ENCODE data around the gene TRAF7.

TRAF7 gene

DNA sequence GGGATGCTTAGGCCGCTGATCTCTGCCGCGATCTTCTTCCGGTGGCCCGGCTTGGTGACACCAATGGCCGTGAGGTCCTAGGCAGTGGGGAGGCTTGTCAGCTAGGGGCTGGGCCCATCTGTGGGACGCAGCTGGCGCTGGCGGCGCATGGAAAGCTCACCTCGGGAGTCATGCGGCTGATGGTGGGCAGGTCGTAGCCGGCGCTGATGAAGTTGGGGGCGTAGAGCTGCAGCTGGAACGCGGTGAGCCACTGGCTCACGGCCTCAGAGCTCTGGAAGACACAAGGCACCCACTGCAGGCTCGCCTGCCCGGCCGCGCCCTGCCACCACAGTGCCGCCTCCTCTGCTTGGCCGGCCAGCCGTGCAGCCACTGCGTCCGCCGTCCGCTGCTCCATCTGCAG, 28.1 kb downstream of the TRAF7 start:
- no peak for DNase-seq
- Histone ChIP-seq H3K9ac (ENCODE audit: low read length) (no peak overlapping the region), H3K4me2 (ENCODE audit: low read depth, low read length) (no peak overlapping the region), H3K27me3 (replicated peaks; ENCODE audit: insufficient read depth, low read length) (peaks cover 44% of the 10 kb centered on the region), H2AFZ (ENCODE audit: low read length) (no peak overlapping the region), H3K9me2 (replicated peaks; ENCODE audit: insufficient read depth, low read length) (no peaks in the 10 kb centered on the region), H3F3A (ENCODE audit: insufficient read depth, low read length) (no peaks in the 10 kb centered on the region), H4K20me1 (ENCODE audit: insufficient read depth, low read length) (no peaks in the 10 kb centered on the region), H3K4me3 (ENCODE audit: low read length) (no peak overlapping the region), H3K9me3 (replicated peaks; ENCODE audit: insufficient read depth, low read length) (no peaks in the 10 kb centered on the region), H3K79me2 (ENCODE audit: low read length) (no peaks in the 10 kb centered on the region), H3K36me3 (replicated peaks; ENCODE audit: insufficient read depth, low read length) (no peaks in the 10 kb centered on the region), H3K27ac (ENCODE audit: low read length) (no peak overlapping the region), H3K4me1 (ENCODE audit: low read length) (no peaks in the 10 kb centered on the region)
- TF ChIP-seq, protein P1, sequence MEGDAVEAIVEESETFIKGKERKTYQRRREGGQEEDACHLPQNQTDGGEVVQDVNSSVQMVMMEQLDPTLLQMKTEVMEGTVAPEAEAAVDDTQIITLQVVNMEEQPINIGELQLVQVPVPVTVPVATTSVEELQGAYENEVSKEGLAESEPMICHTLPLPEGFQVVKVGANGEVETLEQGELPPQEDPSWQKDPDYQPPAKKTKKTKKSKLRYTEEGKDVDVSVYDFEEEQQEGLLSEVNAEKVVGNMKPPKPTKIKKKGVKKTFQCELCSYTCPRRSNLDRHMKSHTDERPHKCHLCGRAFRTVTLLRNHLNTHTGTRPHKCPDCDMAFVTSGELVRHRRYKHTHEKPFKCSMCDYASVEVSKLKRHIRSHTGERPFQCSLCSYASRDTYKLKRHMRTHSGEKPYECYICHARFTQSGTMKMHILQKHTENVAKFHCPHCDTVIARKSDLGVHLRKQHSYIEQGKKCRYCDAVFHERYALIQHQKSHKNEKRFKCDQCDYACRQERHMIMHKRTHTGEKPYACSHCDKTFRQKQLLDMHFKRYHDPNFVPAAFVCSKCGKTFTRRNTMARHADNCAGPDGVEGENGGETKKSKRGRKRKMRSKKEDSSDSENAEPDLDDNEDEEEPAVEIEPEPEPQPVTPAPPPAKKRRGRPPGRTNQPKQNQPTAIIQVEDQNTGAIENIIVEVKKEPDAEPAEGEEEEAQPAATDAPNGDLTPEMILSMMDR (IDR thresholded peaks at IDR 0.05; ENCODE audit: low read length), result no peak
- no peak for TF ChIP-seq EZH2 (optimal IDR thresholded peaks at IDR 0.05; ENCODE audit: low read depth, low read length)
- TF ChIP-seq EZH2phosphoT487 (IDR thresholded peaks at IDR 0.05; ENCODE audit: low read length), result no peak

DNA sequence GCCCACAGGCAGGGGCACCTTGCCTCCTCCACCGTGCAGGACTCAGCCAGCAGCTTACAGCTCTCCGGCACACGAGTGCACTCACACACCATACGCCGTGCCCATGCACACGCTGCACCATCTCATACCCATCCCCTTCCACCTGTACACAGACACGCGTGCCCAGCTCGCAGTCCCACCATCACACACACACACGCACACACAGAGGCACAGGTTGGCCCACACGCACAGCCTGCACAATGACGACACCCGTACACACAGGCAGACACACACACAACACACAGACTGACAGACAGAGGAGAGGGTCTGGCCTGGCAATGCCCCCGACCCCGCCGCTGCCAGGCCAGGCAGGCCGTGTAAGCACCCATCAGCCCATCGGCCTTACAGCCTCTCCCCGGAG, 28.8 kb downstream of the TRAF7 start:
- Histone ChIP-seq H3K4me1 (ENCODE audit: low read length) (no peaks in the 10 kb centered on the region), H3K9ac (ENCODE audit: low read length) (no peak overlapping the region), H3K9me2 (replicated peaks; ENCODE audit: insufficient read depth, low read length) (no peaks in the 10 kb centered on the region), H2AFZ (ENCODE audit: low read length) (no peak overlapping the region), H3K79me2 (ENCODE audit: low read length) (no peaks in the 10 kb centered on the region), H3F3A (ENCODE audit: insufficient read depth, low read length) (no peaks in the 10 kb centered on the region), H4K20me1 (ENCODE audit: insufficient read depth, low read length) (no peaks in the 10 kb centered on the region), H3K9me3 (replicated peaks; ENCODE audit: insufficient read depth, low read length) (no peaks in the 10 kb centered on the region), H3K4me2 (ENCODE audit: low read depth, low read length) (no peak overlapping the region), H3K4me3 (ENCODE audit: low read length) (no peak overlapping the region), H3K36me3 (replicated peaks; ENCODE audit: insufficient read depth, low read length) (no peaks in the 10 kb centered on the region), H3K27ac (ENCODE audit: low read length) (no peak overlapping the region), H3K27me3 (replicated peaks; ENCODE audit: insufficient read depth, low read length) (peaks cover 46% of the 10 kb centered on the region)
- DNase-seq, result no peak
- no peak for TF ChIP-seq EZH2phosphoT487 (IDR thresholded peaks at IDR 0.05; ENCODE audit: low read length)
- TF ChIP-seq, protein P1 (IDR thresholded peaks at IDR 0.05; ENCODE audit: low read length), result no peak
- TF ChIP-seq EZH2 (optimal IDR thresholded peaks at IDR 0.05; ENCODE audit: low read depth, low read length), result no peak

DNA sequence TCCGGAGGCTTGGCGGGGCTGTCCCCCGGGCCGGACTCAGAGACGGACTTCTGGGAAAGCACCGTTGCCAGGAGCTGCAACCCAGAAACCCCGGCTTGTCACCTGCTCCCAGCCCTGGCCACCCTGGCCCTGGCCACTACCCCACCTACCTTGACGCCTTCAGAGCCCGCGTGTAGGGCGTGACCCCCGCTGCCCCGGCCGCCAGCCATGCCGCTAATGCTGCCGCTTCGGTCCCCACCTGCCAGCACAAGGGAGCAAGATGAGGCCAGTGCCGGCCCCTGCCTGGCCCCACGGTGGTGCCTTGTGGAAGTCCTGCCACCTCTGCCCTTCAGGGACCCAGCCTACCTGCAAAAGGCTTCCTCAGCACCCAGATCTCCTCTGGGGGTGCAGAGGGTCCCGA, 29.4 kb downstream of the TRAF7 start:
- no peak for DNase-seq
- peaks cover 46% of the 10 kb centered on the region for H3K27me3 ChIP-seq (replicated peaks; ENCODE audit: insufficient read depth, low read length)
- no peak overlapping the region for H3K9ac ChIP-seq (ENCODE audit: low read length)
- H3K36me3 ChIP-seq (replicated peaks; ENCODE audit: insufficient read depth, low read length), result no peaks in the 10 kb centered on the region
- H3K9me3 ChIP-seq (replicated peaks; ENCODE audit: insufficient read depth, low read length), result no peaks in the 10 kb centered on the region
- H4K20me1 ChIP-seq (ENCODE audit: insufficient read depth, low read length), result no peaks in the 10 kb centered on the region
- H2AFZ ChIP-seq (ENCODE audit: low read length), result no peak overlapping the region
- H3K79me2 ChIP-seq (ENCODE audit: low read length), result no peaks in the 10 kb centered on the region
- no peak overlapping the region for H3K4me3 ChIP-seq (ENCODE audit: low read length)
- no peaks in the 10 kb centered on the region for H3K4me1 ChIP-seq (ENCODE audit: low read length)
- no peaks in the 10 kb centered on the region for H3K9me2 ChIP-seq (replicated peaks; ENCODE audit: insufficient read depth, low read length)
- no peak overlapping the region for H3K4me2 ChIP-seq (ENCODE audit: low read depth, low read length)
- no peaks in the 10 kb centered on the region for H3F3A ChIP-seq (ENCODE audit: insufficient read depth, low read length)
- no peak overlapping the region for H3K27ac ChIP-seq (ENCODE audit: low read length)
- TF ChIP-seq, protein P1 (IDR thresholded peaks at IDR 0.05; ENCODE audit: low read length), result no peak
- no peak for TF ChIP-seq EZH2 (optimal IDR thresholded peaks at IDR 0.05; ENCODE audit: low read depth, low read length)
- TF ChIP-seq EZH2phosphoT487 (IDR thresholded peaks at IDR 0.05; ENCODE audit: low read length), result no peak

Measured in MM.1S (cell line).